ENCODE results near the gene MORC2.

Gene MORC2

GRCh38 chr22:30884211-30885000 is 84.2 kb downstream of the MORC2 start:
- Histone ChIP-seq H3K9ac (ENCODE audit: low read depth, low read length) (no peak overlapping the region), H3K4me3 (ENCODE audit: low read length) (no peak overlapping the region), H3K4me1 (ENCODE audit: control insufficient read depth, insufficient read depth, low read length) (no peaks in the 10 kb centered on the region), H3K36me3 (ENCODE audit: insufficient read depth, low read length) (no peaks in the 10 kb centered on the region), H3K9me3 (replicated peaks; ENCODE audit: low read length) (no peaks in the 10 kb centered on the region), H3K4me2 (ENCODE audit: low read length) (no peak overlapping the region), H3K27me3 (ENCODE audit: control insufficient read depth, insufficient read depth, low read length) (no peaks in the 10 kb centered on the region)

DNA sequence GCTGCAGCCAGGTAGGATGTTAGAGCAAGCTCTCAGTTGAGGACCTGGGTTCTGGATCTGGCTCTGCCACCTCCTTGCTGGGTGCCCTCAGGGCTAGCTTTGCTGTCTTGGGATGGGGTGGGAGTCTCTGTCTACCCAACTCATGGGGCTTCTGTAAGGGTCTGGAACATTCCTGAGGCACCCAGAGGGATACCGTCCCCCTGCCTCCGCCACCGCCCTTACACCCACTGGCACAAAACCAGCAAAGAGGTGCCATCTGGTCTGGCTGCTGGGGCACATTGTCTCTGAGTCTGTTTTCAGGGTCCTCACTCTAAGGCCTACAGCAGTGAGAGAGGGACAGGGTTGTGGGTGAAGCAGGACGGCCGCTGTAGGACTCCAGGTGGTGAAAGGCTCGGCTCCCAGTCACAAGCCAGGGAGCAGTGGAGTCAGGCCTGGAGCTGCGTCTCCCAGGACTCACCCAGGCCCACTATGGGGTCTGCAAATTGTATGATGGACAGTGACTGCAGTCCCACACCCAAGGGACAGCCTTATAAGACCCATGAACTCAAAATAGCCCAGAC is 84.9 kb downstream of the MORC2 start:
- H3K4me1 ChIP-seq (ENCODE audit: control insufficient read depth, insufficient read depth, low read length), result no peaks in the 10 kb centered on the region
- H3K4me2 ChIP-seq (ENCODE audit: low read length), result no peak overlapping the region
- no peak overlapping the region for H3K9ac ChIP-seq (ENCODE audit: low read depth, low read length)
- H3K9me3 ChIP-seq (replicated peaks; ENCODE audit: low read length), result no peaks in the 10 kb centered on the region
- no peaks in the 10 kb centered on the region for H3K36me3 ChIP-seq (ENCODE audit: insufficient read depth, low read length)
- H3K27me3 ChIP-seq (ENCODE audit: control insufficient read depth, insufficient read depth, low read length), result no peaks in the 10 kb centered on the region
- no peak overlapping the region for H3K4me3 ChIP-seq (ENCODE audit: low read length)

GRCh38 chr22:30882974-30883533 is 85.5 kb downstream of the MORC2 start:
- Histone ChIP-seq H3K9ac (ENCODE audit: low read depth, low read length) (no peak overlapping the region), H3K36me3 (ENCODE audit: insufficient read depth, low read length) (no peaks in the 10 kb centered on the region), H3K4me3 (ENCODE audit: low read length) (no peak overlapping the region), H3K27me3 (ENCODE audit: control insufficient read depth, insufficient read depth, low read length) (no peaks in the 10 kb centered on the region), H3K9me3 (replicated peaks; ENCODE audit: low read length) (no peaks in the 10 kb centered on the region), H3K4me1 (ENCODE audit: control insufficient read depth, insufficient read depth, low read length) (peaks cover under 1% of the 10 kb centered on the region), H3K4me2 (ENCODE audit: low read length) (no peak overlapping the region)

- Histone ChIP-seq H3K4me1 (ENCODE audit: control insufficient read depth, insufficient read depth, low read length) (peaks cover 3% of the 10 kb centered on the region), H3K4me3 (ENCODE audit: low read length) (no peak overlapping the region), H3K9ac (ENCODE audit: low read depth, low read length) (no peak overlapping the region)
Measured at GRCh38 chr22:30882184-30882717, 86.3 kb downstream of the MORC2 start.

GRCh38 chr22:30881361-30882183 is 87.0 kb downstream of the MORC2 start:
- Histone ChIP-seq H3K9ac (ENCODE audit: low read depth, low read length) (no peak overlapping the region), H3K4me2 (ENCODE audit: low read length) (no peak overlapping the region), H3K27me3 (ENCODE audit: control insufficient read depth, insufficient read depth, low read length) (no peaks in the 10 kb centered on the region), H3K9me3 (replicated peaks; ENCODE audit: low read length) (no peaks in the 10 kb centered on the region), H3K36me3 (ENCODE audit: insufficient read depth, low read length) (no peaks in the 10 kb centered on the region), H3K4me3 (ENCODE audit: low read length) (no peak overlapping the region), H3K4me1 (ENCODE audit: control insufficient read depth, insufficient read depth, low read length) (peaks cover 3% of the 10 kb centered on the region)

More at GRCh38 chr22:30882184-30882717, 86.3 kb downstream of the MORC2 start:
- no peaks in the 10 kb centered on the region for H3K9me3 ChIP-seq (replicated peaks; ENCODE audit: low read length)
- H3K27me3 ChIP-seq (ENCODE audit: control insufficient read depth, insufficient read depth, low read length), result no peaks in the 10 kb centered on the region
- H3K4me2 ChIP-seq (ENCODE audit: low read length), result no peak overlapping the region
- no peaks in the 10 kb centered on the region for H3K36me3 ChIP-seq (ENCODE audit: insufficient read depth, low read length)

- Histone ChIP-seq H3K4me3 (ENCODE audit: low read length) (no peak overlapping the region), H3K9me3 (replicated peaks; ENCODE audit: low read length) (no peaks in the 10 kb centered on the region), H3K4me1 (ENCODE audit: control insufficient read depth, insufficient read depth, low read length) (peaks cover 3% of the 10 kb centered on the region), H3K4me2 (ENCODE audit: low read length) (no peak overlapping the region), H3K36me3 (ENCODE audit: insufficient read depth, low read length) (no peaks in the 10 kb centered on the region), H3K27me3 (ENCODE audit: control insufficient read depth, insufficient read depth, low read length) (no peaks in the 10 kb centered on the region), H3K9ac (ENCODE audit: low read depth, low read length) (no peak overlapping the region)
Measured at GRCh38 chr22:30880847-30881246, 87.7 kb downstream of the MORC2 start.

- no peaks in the 10 kb centered on the region for H3K9me3 ChIP-seq (replicated peaks; ENCODE audit: low read length)
- H3K4me3 ChIP-seq (ENCODE audit: low read length), result no peak overlapping the region
- no peaks in the 10 kb centered on the region for H3K36me3 ChIP-seq (ENCODE audit: insufficient read depth, low read length)
- no peak overlapping the region for H3K9ac ChIP-seq (ENCODE audit: low read depth, low read length)
- H3K4me1 ChIP-seq (ENCODE audit: control insufficient read depth, insufficient read depth, low read length), result peaks cover 3% of the 10 kb centered on the region
- H3K27me3 ChIP-seq (ENCODE audit: control insufficient read depth, insufficient read depth, low read length), result no peaks in the 10 kb centered on the region
- H3K4me2 ChIP-seq (ENCODE audit: low read length), result no peak overlapping the region
Measured at GRCh38 chr22:30880181-30880601, 88.4 kb downstream of the MORC2 start.

- Histone ChIP-seq H3K4me1 (ENCODE audit: control insufficient read depth, insufficient read depth, low read length) (peaks cover 3% of the 10 kb centered on the region), H3K9me3 (replicated peaks; ENCODE audit: low read length) (no peaks in the 10 kb centered on the region), H3K9ac (ENCODE audit: low read depth, low read length) (no peak overlapping the region), H3K27me3 (ENCODE audit: control insufficient read depth, insufficient read depth, low read length) (no peaks in the 10 kb centered on the region), H3K4me2 (ENCODE audit: low read length) (no peak overlapping the region), H3K4me3 (ENCODE audit: low read length) (no peak overlapping the region), H3K36me3 (ENCODE audit: insufficient read depth, low read length) (no peaks in the 10 kb centered on the region)
Measured at GRCh38 chr22:30879415-30879797, 89.2 kb downstream of the MORC2 start.

- Histone ChIP-seq H3K27me3 (ENCODE audit: control insufficient read depth, insufficient read depth, low read length) (no peaks in the 10 kb centered on the region), H3K36me3 (ENCODE audit: insufficient read depth, low read length) (no peaks in the 10 kb centered on the region), H3K9ac (ENCODE audit: low read depth, low read length) (no peak overlapping the region), H3K4me2 (ENCODE audit: low read length) (no peak overlapping the region), H3K4me3 (ENCODE audit: low read length) (no peak overlapping the region), H3K9me3 (replicated peaks; ENCODE audit: low read length) (no peaks in the 10 kb centered on the region), H3K4me1 (ENCODE audit: control insufficient read depth, insufficient read depth, low read length) (peaks cover 3% of the 10 kb centered on the region)
Measured at GRCh38 chr22:30878516-30879414, 89.8 kb downstream of the MORC2 start.

GRCh38 chr22:30877662-30878515 is 90.7 kb downstream of the MORC2 start:
- Histone ChIP-seq H3K4me3 (ENCODE audit: low read length) (no peak overlapping the region), H3K9ac (ENCODE audit: low read depth, low read length) (no peak overlapping the region), H3K36me3 (ENCODE audit: insufficient read depth, low read length) (no peaks in the 10 kb centered on the region), H3K9me3 (replicated peaks; ENCODE audit: low read length) (no peaks in the 10 kb centered on the region), H3K4me2 (ENCODE audit: low read length) (no peak overlapping the region), H3K27me3 (ENCODE audit: control insufficient read depth, insufficient read depth, low read length) (no peaks in the 10 kb centered on the region), H3K4me1 (ENCODE audit: control insufficient read depth, insufficient read depth, low read length) (peaks cover 3% of the 10 kb centered on the region)
